MM.1S (cell line): Measurements from ENCODE around the gene TMBIM4.

Source experiments
- DNase-seq: peaks from one replicate; pipeline ENCODE4 v3.0.0-alpha.2; 2015
- H2AFZ ChIP-seq: fragments of 300-600 bp; sonication (generic); 2 replicates; pipeline ENCODE4 v1.6.0; 2016; ENCODE audit warnings: antibody characterized with exemption, low read length
- H3F3A ChIP-seq: fragments of 300-600 bp; sonication (generic); 2 replicates; pipeline ENCODE4 v1.6.1; 2016; ENCODE audit warnings: mild to moderate bottlenecking, antibody characterized with exemption, low read length, moderate library complexity, mixed read lengths; ENCODE audit not compliant: insufficient read depth
- H3K27ac ChIP-seq: fragments of 300-600 bp; sonication (generic); 2 replicates; pipeline ENCODE4 v1.5.1; 2016; ENCODE audit warnings: mild to moderate bottlenecking, low read length
- H3K27me3 ChIP-seq: fragments of 300-600 bp; sonication (generic); replicated peaks from 2 replicates; pipeline ENCODE4 v1.6.0; 2016; ENCODE audit warnings: low read length; ENCODE audit not compliant: insufficient read depth
- H3K36me3 ChIP-seq: fragments of 300-600 bp; sonication (generic); replicated peaks from 2 replicates; pipeline ENCODE4 v1.6.1; 2016; ENCODE audit warnings: mild to moderate bottlenecking, low read length, mixed read lengths; ENCODE audit not compliant: insufficient read depth
- H3K4me1 ChIP-seq: fragments of 300-600 bp; sonication (generic); 2 replicates; pipeline ENCODE4 v1.6.1; 2016; ENCODE audit warnings: low read length, mixed read lengths
- H3K4me2 ChIP-seq: fragments of 300-600 bp; sonication (generic); 2 replicates; pipeline ENCODE4 v1.6.0; 2016; ENCODE audit warnings: low read depth, low read length
- H3K4me3 ChIP-seq: fragments of 300-600 bp; sonication (generic); 2 replicates; pipeline ENCODE4 v1.5.1; 2016; ENCODE audit warnings: low read length, mixed read lengths
- H3K79me2 ChIP-seq: fragments of 300-600 bp; sonication (generic); 2 replicates; pipeline ENCODE4 v1.6.1; 2016; ENCODE audit warnings: mixed run types, low read length, mixed read lengths
- H3K9ac ChIP-seq: fragments of 300-600 bp; sonication (generic); 2 replicates; pipeline ENCODE4 v1.6.1; 2016; ENCODE audit warnings: low read length, mixed read lengths
- H3K9me2 ChIP-seq: fragments of 300-600 bp; sonication (generic); replicated peaks from 2 replicates; pipeline ENCODE4 v1.6.1; 2016; ENCODE audit warnings: mild to moderate bottlenecking, low read length, mixed read lengths; ENCODE audit not compliant: insufficient read depth
- H3K9me3 ChIP-seq: fragments of 300-600 bp; sonication (generic); replicated peaks from 2 replicates; pipeline ENCODE4 v1.6.1; 2016; ENCODE audit warnings: mild to moderate bottlenecking, low read length, mixed read lengths; ENCODE audit not compliant: insufficient read depth
- H4K20me1 ChIP-seq: fragments of 300-600 bp; sonication (generic); 2 replicates; pipeline ENCODE4 v1.6.1; 2016; ENCODE audit warnings: mild to moderate bottlenecking, low read length, moderate library complexity, mixed read lengths; ENCODE audit not compliant: insufficient read depth
- CTCF ChIP-seq: fragments of 300-600 bp; sonication (generic); IDR thresholded peaks from 2 replicates; pipeline ENCODE4 v1.5.1; 2016; ENCODE audit warnings: antibody characterized with exemption, low read length, mixed read lengths
- EZH2 ChIP-seq: fragments of 300-600 bp; sonication (generic); optimal IDR thresholded peaks from 2 replicates; pipeline ENCODE3; 2017; ENCODE audit warnings: low read depth, mild to moderate bottlenecking, antibody characterized with exemption, low read length, mixed read lengths
- EZH2phosphoT487 ChIP-seq: fragments of 300-600 bp; sonication (generic); IDR thresholded peaks from 2 replicates; pipeline ENCODE4 v1.6.1; 2018; ENCODE audit warnings: antibody characterized with exemption, low read length

Gene TMBIM4

GRCh38 chr12:66119229-66119869 lies 50.4 kb downstream of the TMBIM4 start:
- Histone ChIP-seq H3K36me3 (peaks cover 5% of the 10 kb centered on the region; the same call in 1 of the 2 replicates), H3K9me2 (no peaks in the 10 kb centered on the region), H3F3A (no peaks in the 10 kb centered on the region), H3K9ac (no peak overlapping the region), H3K9me3 (no peaks in the 10 kb centered on the region), H4K20me1 (no peaks in the 10 kb centered on the region), H3K4me1 (no peaks in the 10 kb centered on the region), H2AFZ (no peak overlapping the region), H3K4me3 (no peak overlapping the region), H3K4me2 (no peak overlapping the region), H3K79me2 (0 out of 2 replicates have a peak, but pooled peaks cover 2% of the 10 kb centered on the region), H3K27me3 (no peaks in the 10 kb centered on the region), H3K27ac (no peak overlapping the region)
- no peak for DNase-seq
- TF ChIP-seq EZH2, result no peak
- no peak for TF ChIP-seq EZH2phosphoT487
- no peak for TF ChIP-seq CTCF

- no peak for TF ChIP-seq EZH2phosphoT487
- no peak for TF ChIP-seq CTCF
- no peak for TF ChIP-seq EZH2
- H3K4me3 ChIP-seq, result no peak overlapping the region
- H3K79me2 ChIP-seq, result no peaks in the 10 kb centered on the region
- peaks cover 4% of the 10 kb centered on the region; the same call in 1 of the 2 replicates for H3K36me3 ChIP-seq
- H3K27ac ChIP-seq, result no peak overlapping the region
- no peaks in the 10 kb centered on the region for H3K27me3 ChIP-seq
- H3K9ac ChIP-seq, result no peak overlapping the region
- no peak overlapping the region for H3K4me2 ChIP-seq
- H4K20me1 ChIP-seq, result no peaks in the 10 kb centered on the region
- H2AFZ ChIP-seq, result no peak overlapping the region
- H3K9me2 ChIP-seq, result no peaks in the 10 kb centered on the region
- no peak for DNase-seq
- no peaks in the 10 kb centered on the region for H3K9me3 ChIP-seq
- no peaks in the 10 kb centered on the region for H3F3A ChIP-seq
- H3K4me1 ChIP-seq, result no peaks in the 10 kb centered on the region
Observed at GRCh38 chr12:66118240-66118891, 51.4 kb downstream of the TMBIM4 start.

GRCh38 chr12:66117242-66117641 lies 52.6 kb downstream of the TMBIM4 start:
- Histone ChIP-seq H3K36me3 (0 out of 2 replicates have a peak, but pooled peaks cover 4% of the 10 kb centered on the region), H3K4me3 (no peak overlapping the region), H3K9me3 (no peaks in the 10 kb centered on the region), H3K27ac (no peak overlapping the region), H3K9me2 (no peaks in the 10 kb centered on the region), H3K9ac (no peak overlapping the region), H3K27me3 (no peaks in the 10 kb centered on the region), H3K4me2 (no peak overlapping the region), H3K79me2 (no peaks in the 10 kb centered on the region), H4K20me1 (no peaks in the 10 kb centered on the region), H2AFZ (no peak overlapping the region), H3F3A (no peaks in the 10 kb centered on the region), H3K4me1 (no peaks in the 10 kb centered on the region)
- DNase-seq, result no peak
- no peak for TF ChIP-seq CTCF
